Stimulated activated CD4-positive, alpha-beta T cell treated with anti-CD3 and anti-CD28 coated beads, Interleukin-2, amount 100 ng/mL, for 24 hours (primary cell): ENCODE measurements around the gene SRD5A1.
A peak's percentile ranks its signal among the peaks of the same experiment; 100 is the strongest.

Source experiments
- DNase-seq, 2 donors: peaks; one replicate each; pipeline ENCODE4 v3.0.0-alpha.2; 2020

Gene SRD5A1

DNA sequence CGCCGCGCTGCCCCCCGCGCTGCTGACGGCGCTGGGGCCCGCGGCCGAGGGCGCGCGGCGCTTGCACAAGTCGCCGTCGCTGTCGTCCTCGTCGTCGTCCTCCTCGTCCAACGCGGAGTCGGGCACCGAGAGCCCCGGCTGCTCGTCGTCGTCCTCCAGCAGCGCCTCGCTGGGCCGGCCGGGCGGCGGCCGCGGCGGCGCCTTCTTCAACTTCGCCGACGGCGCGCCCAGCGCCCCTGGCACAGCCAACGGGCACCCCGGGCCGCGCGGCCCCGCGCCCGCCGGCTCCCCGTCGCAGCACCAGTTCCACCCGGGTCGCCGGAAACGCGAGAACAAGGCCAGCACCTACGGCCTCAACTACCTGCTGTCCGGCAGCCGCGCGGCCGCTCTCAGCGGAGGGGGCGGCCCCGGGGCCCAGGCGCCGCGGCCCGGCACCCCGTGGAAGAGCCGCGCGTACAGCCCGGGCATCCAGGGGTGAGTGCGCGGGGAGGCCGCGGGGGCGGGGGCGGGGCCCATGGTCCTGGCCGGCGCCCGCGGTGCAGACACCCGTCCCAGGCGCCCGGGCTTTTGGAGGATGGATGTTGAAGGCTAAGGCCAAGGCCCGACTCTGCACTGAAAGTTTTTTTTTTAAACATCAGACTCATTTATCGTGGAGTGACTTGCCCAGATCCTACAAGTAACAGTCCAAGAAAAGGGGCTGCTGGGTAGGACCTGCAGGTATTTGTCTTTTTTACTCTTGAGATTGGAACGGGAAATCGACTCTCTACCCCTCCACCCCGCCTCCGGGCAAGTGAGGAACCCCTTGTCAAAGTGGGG, 81.2 kb downstream of the SRD5A1 start:
- peak; percentile 39 to 46 for DNase-seq

DNA sequence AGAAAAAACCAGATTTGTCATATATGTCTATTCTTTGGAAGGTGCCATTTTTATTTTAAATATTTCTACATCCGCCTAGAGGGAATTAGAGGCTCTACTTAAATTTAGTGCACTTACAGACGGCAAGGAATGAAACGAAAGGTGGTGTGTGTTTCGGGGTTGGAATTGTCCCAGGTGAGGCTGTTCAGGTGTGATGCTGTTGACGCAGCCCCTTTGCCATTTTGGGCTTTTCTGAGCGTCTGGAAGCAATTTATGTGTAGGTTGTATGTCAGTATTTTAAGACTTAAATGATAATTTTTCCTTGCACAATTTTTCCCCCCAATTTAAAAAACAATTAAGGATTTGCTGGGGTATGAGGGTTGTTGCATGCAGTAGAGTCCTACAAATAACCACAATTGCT, 82.0 kb downstream of the SRD5A1 start:
- peak in 1 of 2 donors; percentile 17 for DNase-seq

DNA sequence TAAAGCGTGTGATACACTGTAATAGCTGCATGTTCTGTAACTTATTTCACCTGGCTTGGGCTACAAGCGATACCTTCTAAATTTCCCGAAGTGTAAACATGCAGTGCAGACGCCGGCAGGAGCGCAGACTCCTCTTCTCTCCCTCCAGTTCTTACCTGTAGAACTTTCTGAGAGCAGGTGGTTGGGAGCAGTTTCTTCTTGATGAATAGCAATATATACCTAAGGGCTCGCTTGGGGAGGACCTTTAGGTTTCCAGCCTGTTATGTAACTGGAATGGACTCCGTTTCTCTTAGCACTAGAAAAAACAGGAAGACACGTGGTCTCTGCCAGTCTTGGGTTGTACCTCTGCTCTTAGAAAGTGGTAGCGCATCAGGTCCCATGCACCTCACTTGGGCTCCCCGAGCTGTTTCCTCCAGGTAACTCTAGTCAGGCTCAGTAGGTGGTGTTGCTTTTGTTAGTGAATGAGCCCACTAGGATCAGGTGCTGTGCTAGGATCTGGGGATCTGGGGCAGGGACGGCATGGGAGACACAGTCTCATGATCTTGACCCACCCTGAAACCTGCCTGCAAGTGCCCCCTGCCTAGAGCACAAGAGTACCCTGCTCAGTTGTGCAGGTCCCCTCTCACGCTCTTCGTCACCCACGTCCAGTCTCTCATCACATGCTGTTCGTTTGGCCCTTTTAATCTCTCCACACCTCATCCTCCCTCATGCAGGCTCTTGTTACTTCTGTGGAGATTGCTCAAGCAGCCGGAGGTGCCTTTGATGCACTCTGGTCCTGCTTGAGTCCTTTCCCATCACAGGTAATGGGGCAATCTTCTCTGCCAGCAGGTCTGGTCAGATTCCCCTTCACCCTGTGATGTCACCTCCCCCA, 82.8 kb downstream of the SRD5A1 start:
- DNase-seq: peak in 1 of 2 donors; percentile 21

DNA sequence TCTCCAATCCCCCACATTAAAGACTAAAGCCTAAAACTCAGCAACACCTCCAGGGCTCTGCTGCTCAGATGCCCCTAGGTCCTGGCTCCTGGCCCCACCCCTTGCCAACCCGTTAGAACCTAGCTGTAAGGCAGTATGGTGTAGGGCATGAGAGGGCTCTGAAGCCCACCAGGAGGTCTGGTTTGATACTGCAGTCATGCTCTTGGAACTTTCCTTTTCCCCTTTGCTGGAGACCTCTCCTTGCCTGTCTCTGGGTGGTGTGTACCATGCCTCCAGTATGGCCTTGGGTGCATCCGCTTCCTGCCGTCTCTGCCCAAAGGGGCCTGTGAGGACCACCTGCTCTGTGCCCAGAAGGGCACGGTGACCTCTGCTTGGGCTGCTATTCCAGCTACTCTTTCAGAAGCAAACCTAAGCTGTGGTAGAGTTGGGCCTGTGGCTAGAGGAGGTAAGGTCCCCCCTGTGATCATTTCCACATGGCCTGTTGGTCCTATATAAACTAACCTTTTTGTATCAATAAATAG, 83.4 kb downstream of the SRD5A1 start:
- DNase-seq: peak in 1 of 2 donors; percentile 14

DNA sequence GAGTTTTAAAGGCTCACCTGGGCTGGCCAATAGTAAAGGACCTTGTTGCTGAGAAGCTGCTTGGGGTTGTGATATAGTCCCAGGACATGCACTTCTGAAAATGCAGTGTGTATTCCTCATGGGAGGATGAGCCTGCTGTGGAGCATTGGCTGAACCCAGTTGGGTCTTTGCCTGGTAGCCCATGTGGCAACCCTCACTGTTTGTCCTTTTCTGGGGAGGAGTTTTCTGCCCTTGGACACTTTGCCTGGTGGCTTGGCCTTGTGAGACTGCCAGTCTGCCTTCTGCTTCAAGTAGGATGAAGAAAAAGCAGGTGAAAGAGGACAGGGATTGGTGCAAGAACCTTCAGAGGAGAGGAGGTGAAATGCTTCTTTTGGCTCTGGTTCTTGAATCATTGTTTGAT, 84.0 kb downstream of the SRD5A1 start:
- DNase-seq: peak in 1 of 2 donors; percentile 12

- DNase-seq: peak in 1 of 2 donors; percentile 13
These were observed 84.4 kb downstream of the SRD5A1 start for GRCh38 chr5:6717687-6718086.

DNA sequence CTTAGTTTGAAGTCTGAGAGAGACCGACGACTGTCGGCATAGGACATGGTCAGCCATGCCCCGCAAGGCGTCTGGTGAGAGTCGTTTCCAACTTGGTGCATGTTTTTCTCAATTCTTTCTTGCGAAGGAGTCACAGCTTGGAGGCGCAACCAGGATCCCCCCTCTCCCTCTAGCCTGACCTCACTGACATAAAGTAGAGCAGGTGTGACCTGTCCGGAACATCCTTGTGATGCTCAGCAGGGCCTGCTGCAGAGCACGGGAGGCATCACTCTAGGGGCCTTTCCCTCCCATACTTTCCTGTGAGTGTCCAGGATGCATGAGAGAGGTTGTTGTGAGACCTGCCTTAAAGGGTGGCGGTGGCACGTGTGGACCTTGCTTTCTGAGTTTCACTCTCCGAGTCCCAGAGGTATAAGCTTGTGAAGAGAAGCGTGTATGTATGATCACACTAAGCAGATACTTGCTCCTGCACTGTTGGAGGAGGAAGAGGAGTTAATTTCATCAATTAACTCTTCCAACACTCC, 85.0 kb downstream of the SRD5A1 start:
- peak in 1 of 2 donors; percentile 10 for DNase-seq

- peak in 1 of 2 donors; percentile 4 for DNase-seq
These were observed 85.5 kb downstream of the SRD5A1 start for GRCh38 chr5:6718718-6719117.

DNA sequence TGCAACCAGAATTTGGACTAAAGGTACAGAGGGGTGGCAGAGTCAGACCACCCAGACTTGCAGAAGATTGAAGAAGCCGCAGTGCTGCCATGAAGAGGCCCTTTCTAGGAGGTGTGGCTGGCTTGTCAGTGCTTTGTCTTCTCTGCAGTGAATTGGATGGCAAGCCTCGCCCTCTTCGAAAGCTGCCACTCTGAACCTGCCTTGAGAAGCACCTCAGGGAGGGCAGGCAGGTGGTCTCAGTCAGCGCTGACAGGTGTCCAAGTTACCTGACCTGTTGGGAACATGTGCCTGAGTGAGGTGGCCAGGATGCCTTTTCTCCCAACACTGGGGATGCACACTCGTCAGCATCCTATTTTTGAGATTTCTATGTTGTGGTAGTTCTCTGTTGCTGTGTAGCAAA, 86.2 kb downstream of the SRD5A1 start:
- DNase-seq: peak in 1 of 2 donors; percentile 14

DNA sequence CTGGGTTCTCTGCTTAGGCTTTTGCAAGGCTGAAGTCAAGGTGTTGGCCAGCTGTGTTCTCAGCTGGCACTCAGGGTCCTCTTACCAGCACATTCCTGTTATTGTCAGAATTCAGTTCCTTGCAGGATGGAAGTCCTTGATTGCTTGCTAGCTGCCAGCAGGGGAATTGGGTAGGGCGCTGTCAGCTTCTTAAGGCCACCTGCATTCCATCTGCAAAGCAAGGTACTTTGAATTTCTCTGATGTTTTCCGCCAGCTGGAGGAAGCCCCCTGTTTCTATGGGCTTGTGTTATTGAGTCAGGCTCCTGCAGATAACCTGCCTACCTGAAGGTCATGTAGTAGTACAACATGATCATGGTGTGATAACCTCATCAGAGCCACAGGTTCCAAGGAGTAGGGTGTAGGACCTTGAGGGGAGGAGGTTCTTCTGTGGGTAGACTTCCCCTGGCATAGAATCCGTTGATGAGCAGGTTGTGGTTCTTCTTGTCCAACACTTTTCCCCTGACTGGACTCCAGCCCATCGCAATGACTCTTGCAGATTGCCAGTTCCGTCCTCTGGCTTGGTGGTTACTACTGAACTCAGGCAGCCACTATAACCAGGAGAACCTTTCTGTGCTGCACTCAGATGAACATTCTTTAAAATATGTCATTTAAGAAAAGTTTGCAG, 86.8 kb downstream of the SRD5A1 start:
- peak in 1 of 2 donors; percentile 12 for DNase-seq

GRCh38 chr5:6720561-6720921, 87.3 kb downstream of the SRD5A1 start:
- no peak for DNase-seq

DNA sequence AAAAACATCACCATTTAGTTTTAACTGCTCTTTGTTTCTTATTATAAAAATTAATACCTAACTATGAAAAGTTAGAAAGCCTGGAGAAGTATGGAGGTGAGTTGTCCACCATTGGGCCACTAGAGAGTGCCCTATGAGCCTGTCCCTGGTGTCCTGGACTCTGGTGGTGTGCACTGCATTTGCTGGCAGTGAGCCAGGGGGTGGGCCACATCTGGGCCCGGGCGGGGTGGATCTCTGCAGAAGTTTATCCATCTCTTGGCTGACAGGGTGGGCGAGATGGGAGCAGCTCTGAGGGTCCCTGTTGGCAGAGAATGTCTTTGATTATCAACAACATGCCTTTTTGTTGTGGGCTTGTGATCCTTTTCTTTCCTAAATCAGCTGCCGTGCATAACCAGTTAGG, 88.2 kb downstream of the SRD5A1 start:
- no peak for DNase-seq

DNA sequence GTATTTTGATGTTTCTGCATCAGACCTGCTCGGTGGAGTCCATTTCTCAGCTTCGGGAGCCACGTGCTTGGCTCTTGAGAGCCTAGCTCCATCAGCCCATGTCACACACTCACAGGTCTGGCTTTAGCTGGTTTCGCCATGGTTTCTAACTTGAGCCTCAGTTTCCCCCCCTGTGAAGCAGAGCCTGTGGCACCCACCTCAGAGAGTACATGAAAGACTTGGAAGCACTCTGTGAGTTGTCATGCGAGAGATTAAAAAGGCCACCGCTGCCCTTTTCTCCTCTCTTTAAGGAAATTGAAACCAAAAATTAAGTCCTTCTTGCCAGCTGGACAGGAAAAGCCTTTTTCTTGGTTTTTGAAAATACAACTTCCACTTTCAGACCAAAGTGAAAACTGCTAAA, 88.8 kb downstream of the SRD5A1 start:
- DNase-seq: no peak

DNA sequence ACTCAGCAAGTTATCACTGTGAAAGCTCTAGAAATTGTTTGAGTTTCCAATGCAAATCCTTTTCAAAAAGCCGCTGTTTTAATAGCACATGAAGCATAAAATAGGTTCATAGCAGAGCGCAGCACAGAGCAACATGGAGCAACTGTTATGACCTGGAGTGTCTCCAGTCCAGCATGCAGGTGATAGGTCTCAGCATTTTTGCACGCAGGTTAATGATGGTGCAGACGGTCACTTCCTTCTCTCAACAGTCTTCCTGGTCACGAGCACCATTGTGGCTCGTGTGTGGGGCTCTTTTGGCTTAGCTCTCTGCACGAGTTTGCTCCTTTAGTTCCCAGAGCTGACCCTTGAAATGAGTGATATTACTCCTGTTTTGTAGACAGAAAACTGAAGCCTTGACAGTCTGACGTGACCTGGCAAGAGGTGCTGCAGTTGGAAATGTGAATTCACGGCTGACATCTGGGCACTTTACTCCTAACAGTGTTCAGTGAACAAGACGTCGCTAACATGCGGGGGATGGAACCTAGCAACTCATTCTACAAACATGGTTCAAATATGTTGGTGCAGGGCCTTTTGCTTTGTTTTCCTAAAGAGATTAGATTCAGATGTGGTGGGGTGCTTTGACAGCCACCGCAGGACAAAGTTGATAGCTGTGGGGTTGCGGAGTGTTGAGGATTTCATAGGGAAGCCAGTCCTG, 90.0 kb downstream of the SRD5A1 start:
- DNase-seq: no peak

- DNase-seq: no peak
These were observed 90.6 kb downstream of the SRD5A1 start for GRCh38 chr5:6723816-6724300.
